Calu3 (cell line): Measurements from ENCODE around the gene CLOCK. TPM values are rescaled to one million over a fixed set of nuclear protein-coding genes. Genes with fewer than 3 reads are reported as not detected.

Source experiments
- BruUV-seq: library from RNA; stranded (reverse); fragments of 400-500 nt; replicated peaks from 2 replicates; lab custom pipeline; 2021; lab: Mats Ljungman, UMichigan
- CTCF ChIA-PET: fragments of 300-600 bp; sonication (Branson Sonifier 250); formaldehyde crosslinking; loops from one replicate; lab custom pipeline; 2022; ENCODE audit warnings: antibody characterized with exemption; lab: Charles Lee
- DNase-seq: peaks from one replicate; pipeline ENCODE4 v3.0.0; 2022
- H3K27ac Mint-ChIP-seq: one replicate; pipeline ENCODE4 v1.8.0; 2022; ENCODE audit warnings: mixed read lengths; ENCODE audit not compliant: unreplicated experiment
- H3K27me3 Mint-ChIP-seq: one replicate; pipeline ENCODE4 v1.8.0; 2022; ENCODE audit warnings: mixed read lengths; ENCODE audit not compliant: unreplicated experiment
- H3K36me3 Mint-ChIP-seq: one replicate; pipeline ENCODE4 v1.8.0; 2022; ENCODE audit warnings: mild to moderate bottlenecking, moderate library complexity, mixed read lengths; ENCODE audit not compliant: insufficient read depth, unreplicated experiment
- H3K4me1 Mint-ChIP-seq: one replicate; pipeline ENCODE4 v1.8.0; 2022; ENCODE audit warnings: mild to moderate bottlenecking, low read depth, mixed read lengths; ENCODE audit not compliant: unreplicated experiment
- H3K4me3 Mint-ChIP-seq: one replicate; pipeline ENCODE4 v1.8.0; 2022; ENCODE audit warnings: mild to moderate bottlenecking, low read depth, moderate library complexity, mixed read lengths; ENCODE audit not compliant: unreplicated experiment
- H3K9me3 Mint-ChIP-seq: one replicate; pipeline ENCODE4 v1.8.0; 2022; ENCODE audit warnings: low read depth, mixed read lengths; ENCODE audit not compliant: unreplicated experiment
- CTCF ChIP-seq: fragments of 200-600 bp; IDR thresholded peaks from one replicate; pipeline ENCODE4 v1.8.0; 2022; ENCODE audit warnings: antibody characterized with exemption; ENCODE audit not compliant: unreplicated experiment
- intact Hi-C: fragments of 100-400 bp; cut with micrococcal nuclease; formaldehyde crosslinking; loops from one replicate; pipeline ENCODE4 v1.10.0; 2022; ENCODE audit not compliant: unreplicated experiment
- total RNA-seq: library from RNA; stranded (reverse); gene quantifications from 2 replicates; pipeline ENCODE4 v1.2.3, GENCODE V29; 2022

CLOCK gene
- total RNA-seq, 1 experiment from 2014 or later, result 16.2 TPM

GRCh38 chr4:55468724-55469123, 78.0 kb downstream of the CLOCK start:
- peaks cover 2% of the 10 kb centered on the region for H3K9me3 Mint-ChIP-seq
- H3K27me3 Mint-ChIP-seq, result no peaks in the 10 kb centered on the region
- no peak overlapping the region for H3K27ac Mint-ChIP-seq
- DNase-seq, result peak; percentile 2
- no peak overlapping the region for H3K4me3 Mint-ChIP-seq
- intact Hi-C loops, result no loop called here
- CTCF ChIA-PET, result no interaction called here
- no peaks in the 10 kb centered on the region for H3K4me1 Mint-ChIP-seq
- no peak for TF ChIP-seq CTCF
- no TSS peak for BruUV-seq
- H3K36me3 Mint-ChIP-seq, result no peaks in the 10 kb centered on the region

GRCh38 chr4:55466001-55466400, 80.7 kb downstream of the CLOCK start:
- no peak for TF ChIP-seq CTCF
- no peak overlapping the region for H3K4me3 Mint-ChIP-seq
- CTCF ChIA-PET, result no interaction called here

GRCh38 chr4:55458611-55459010, 88.1 kb downstream of the CLOCK start:
- no peak for TF ChIP-seq CTCF
- Mint-ChIP-seq H3K4me1 (no peaks in the 10 kb centered on the region), H3K36me3 (no peaks in the 10 kb centered on the region), H3K27me3 (no peaks in the 10 kb centered on the region), H3K4me3 (no peak overlapping the region), H3K27ac (no peak overlapping the region), H3K9me3 (no peaks in the 10 kb centered on the region)
- DNase-seq, result no peak
- BruUV-seq, result no TSS peak
- intact Hi-C loops, result no loop called here
- CTCF ChIA-PET, result no interaction called here

More at GRCh38 chr4:55466001-55466400, 80.7 kb downstream of the CLOCK start:
- Mint-ChIP-seq H3K4me1 (no peaks in the 10 kb centered on the region), H3K36me3 (no peaks in the 10 kb centered on the region), H3K9me3 (peaks cover 2% of the 10 kb centered on the region), H3K27me3 (no peaks in the 10 kb centered on the region), H3K27ac (no peak overlapping the region)
- DNase-seq, result no peak
- intact Hi-C loops, result no loop called here
- no TSS peak for BruUV-seq

GRCh38 chr4:55458164-55458563, 88.5 kb downstream of the CLOCK start:
- no peaks in the 10 kb centered on the region for H3K27me3 Mint-ChIP-seq
- no TSS peak for BruUV-seq
- H3K4me3 Mint-ChIP-seq, result no peak overlapping the region
- no peak for TF ChIP-seq CTCF
- no peak for DNase-seq
- intact Hi-C loops, result no loop called here
- H3K27ac Mint-ChIP-seq, result no peak overlapping the region
- no peaks in the 10 kb centered on the region for H3K36me3 Mint-ChIP-seq
- CTCF ChIA-PET, result no interaction called here
- no peaks in the 10 kb centered on the region for H3K4me1 Mint-ChIP-seq
- no peaks in the 10 kb centered on the region for H3K9me3 Mint-ChIP-seq
